Tibial nerve (tissue), 4 donors: ENCODE measurements around the gene SOCS6. TPM values are rescaled to one million over a fixed set of nuclear protein-coding genes. Genes with fewer than 3 reads are reported as not detected.

Source experiments
- DNase-seq, 2 donors: peaks; one replicate each; pipeline ENCODE4 v3.0.0-alpha.2; 2019; ENCODE audit warnings: low spot score in 2 of 2
- H3K27ac ChIP-seq, 4 donors: fragments of 200-600 bp; sonication (generic) in 3 of 4; one replicate each; pipeline ENCODE4 v1.5.1; 2017 to 2019; ENCODE audit warnings: mild to moderate bottlenecking in 1 of 4
- H3K27me3 ChIP-seq, 2 donors: fragments of 200-600 bp; sonication (generic) in 1 of 2; one replicate each; pipeline versions ENCODE4 v1.5.1 to v1.6.0; 2017 to 2019
- H3K36me3 ChIP-seq, 3 donors: fragments of 200-600 bp; sonication (generic); one replicate each; pipeline ENCODE4 v1.5.1; 2018 to 2019
- H3K4me1 ChIP-seq, 4 donors: fragments of 200-600 bp; sonication (generic) in 3 of 4; one replicate each; pipeline ENCODE4 v1.5.1; 2017 to 2019
- H3K4me3 ChIP-seq, 4 donors: fragments of 200-600 bp; sonication (generic) in 3 of 4; one replicate each; pipeline ENCODE4 v1.5.1; 2017 to 2019; ENCODE audit warnings: mild to moderate bottlenecking in 1 of 4, moderate library complexity in 1 of 4
- H3K9me3 ChIP-seq, 4 donors: fragments of 200-600 bp; sonication (generic) in 3 of 4; one replicate each; pipeline ENCODE4 v1.5.1; 2017 to 2019
- EP300 ChIP-seq, 2 donors: sonication (generic); formaldehyde crosslinking; IDR thresholded peaks; one replicate each; pipeline ENCODE4 v1.6.1; 2017; ENCODE audit warnings: antibody characterized with exemption in 2 of 2, mild to moderate bottlenecking in 1 of 2
- POLR2A ChIP-seq, 2 donors: fragments of 450-650 bp; IDR thresholded peaks; one replicate each; pipeline ENCODE4 v1.6.1; 2017; ENCODE audit warnings: antibody characterized with exemption in 2 of 2, mild to moderate bottlenecking in 2 of 2, moderate library complexity in 2 of 2
- WGBS, 2 donors: methylation state at CpG; one replicate each; pipeline ENCODE4 v1.1.5; 2018; 5-methylcytosine and 5-hydroxymethylcytosine counted together
- total RNA-seq, 4 donors: library from RNA; depleted of rRNA; stranded (reverse); fragments of >200 nt; gene quantifications; one replicate each; pipeline ENCODE4 v1.1.0, GENCODE V29; 2016
- TF ChIP-seq, protein P1 (sequence below), 5 experiments: fragments of 200-600 bp in 3 of 5; fragments of 450-650 bp in 2 of 5; sonication (generic) in 3 of 5; IDR thresholded peaks; one replicate each; pipeline ENCODE4 v1.5.1; 2016 to 2019; ENCODE audit warnings: antibody characterized with exemption in 5 of 5, mild to moderate bottlenecking in 3 of 5, moderate library complexity in 2 of 5

Gene SOCS6
- total RNA-seq, 4 donors from 2014 or later, result 12.9 to 21.8 (median 18.2) TPM

GRCh38 chr18:70261141-70261788 lies 27.6 kb upstream of the SOCS6 start:
- Histone ChIP-seq H3K36me3 (no peaks in the 10 kb centered on the region), H3K4me3 (no peak overlapping the region), H3K27me3 (no peaks in the 10 kb centered on the region), H3K4me1 (no peaks in the 10 kb centered on the region), H3K9me3 (no peaks in the 10 kb centered on the region), H3K27ac (no peak overlapping the region)
- TF ChIP-seq EP300 (IDR thresholded peaks at IDR 0.05), result no peak
- TF ChIP-seq, protein P1, sequence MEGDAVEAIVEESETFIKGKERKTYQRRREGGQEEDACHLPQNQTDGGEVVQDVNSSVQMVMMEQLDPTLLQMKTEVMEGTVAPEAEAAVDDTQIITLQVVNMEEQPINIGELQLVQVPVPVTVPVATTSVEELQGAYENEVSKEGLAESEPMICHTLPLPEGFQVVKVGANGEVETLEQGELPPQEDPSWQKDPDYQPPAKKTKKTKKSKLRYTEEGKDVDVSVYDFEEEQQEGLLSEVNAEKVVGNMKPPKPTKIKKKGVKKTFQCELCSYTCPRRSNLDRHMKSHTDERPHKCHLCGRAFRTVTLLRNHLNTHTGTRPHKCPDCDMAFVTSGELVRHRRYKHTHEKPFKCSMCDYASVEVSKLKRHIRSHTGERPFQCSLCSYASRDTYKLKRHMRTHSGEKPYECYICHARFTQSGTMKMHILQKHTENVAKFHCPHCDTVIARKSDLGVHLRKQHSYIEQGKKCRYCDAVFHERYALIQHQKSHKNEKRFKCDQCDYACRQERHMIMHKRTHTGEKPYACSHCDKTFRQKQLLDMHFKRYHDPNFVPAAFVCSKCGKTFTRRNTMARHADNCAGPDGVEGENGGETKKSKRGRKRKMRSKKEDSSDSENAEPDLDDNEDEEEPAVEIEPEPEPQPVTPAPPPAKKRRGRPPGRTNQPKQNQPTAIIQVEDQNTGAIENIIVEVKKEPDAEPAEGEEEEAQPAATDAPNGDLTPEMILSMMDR (IDR thresholded peaks at IDR 0.05), result no peak
- TF ChIP-seq POLR2A (IDR thresholded peaks at IDR 0.05), result no peak
- no peak for DNase-seq
- 81 to 91% methylated on average over 9 of the region's 9 CpGs for WGBS, 2 donors

DNA sequence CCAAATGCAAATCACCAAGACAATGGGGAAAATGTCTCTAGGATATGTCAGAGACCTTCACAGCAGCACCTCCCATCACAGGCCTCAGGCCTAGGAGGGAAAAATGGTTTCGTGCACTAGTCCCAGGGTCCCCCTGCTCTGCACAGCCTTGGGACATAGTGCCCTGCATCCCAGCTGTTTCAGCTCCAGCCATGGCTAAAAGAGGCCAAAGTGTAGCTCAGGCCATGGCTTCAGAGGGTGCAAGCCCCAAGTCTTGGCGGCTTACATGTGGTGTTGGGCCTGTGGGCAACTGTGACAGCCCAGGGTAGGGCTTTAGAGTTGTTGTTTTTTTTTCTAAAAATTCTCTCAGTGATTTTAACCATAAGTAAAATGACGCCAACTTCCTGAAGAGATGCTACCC lies 25.5 kb upstream of the SOCS6 start:
- WGBS, 2 donors, result 74 to 83% methylated on average over 3 of the region's 3 CpGs
- no peak for DNase-seq
- Histone ChIP-seq H3K27me3 (no peaks in the 10 kb centered on the region), H3K4me1 (no peaks in the 10 kb centered on the region), H3K36me3 (no peaks in the 10 kb centered on the region), H3K27ac (no peak overlapping the region), H3K4me3 (no peak overlapping the region), H3K9me3 (peaks cover 0 to 5% (median 0%) of the 10 kb centered on the region in 4 donors)
- TF ChIP-seq EP300 (IDR thresholded peaks at IDR 0.05), result no peak
- TF ChIP-seq, protein P1 (IDR thresholded peaks at IDR 0.05), result no peak
- no peak for TF ChIP-seq POLR2A (IDR thresholded peaks at IDR 0.05)

DNA sequence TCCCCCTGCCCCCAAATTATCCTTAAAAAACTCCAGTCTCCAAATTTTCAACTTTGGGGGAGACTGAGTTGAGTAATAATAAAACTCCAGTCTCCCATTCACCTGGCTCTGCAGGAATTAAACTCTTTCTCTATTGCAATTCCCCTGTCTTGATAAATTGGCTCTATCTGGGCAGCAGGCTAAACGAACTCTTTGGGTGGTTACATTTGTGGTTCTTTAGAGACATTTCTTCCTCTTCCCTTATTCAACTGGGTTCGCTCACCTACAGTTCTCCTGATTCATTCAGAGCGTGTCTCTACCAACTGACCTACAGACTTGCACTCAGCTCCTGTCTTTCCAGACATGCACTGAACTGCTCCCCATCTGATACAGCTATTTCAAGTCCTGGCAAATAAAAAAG lies 17.1 kb upstream of the SOCS6 start:
- H3K27ac ChIP-seq, result no peak overlapping the region
- DNase-seq, result no peak
- H3K4me1 ChIP-seq, result no peaks in the 10 kb centered on the region
- 85 to 86% methylated on average over 3 of the region's 3 CpGs for WGBS, 2 donors
- no peak for TF ChIP-seq POLR2A (IDR thresholded peaks at IDR 0.05)
- no peak for TF ChIP-seq EP300 (IDR thresholded peaks at IDR 0.05)
- TF ChIP-seq, protein P1 (IDR thresholded peaks at IDR 0.05), result no peak
- H3K9me3 ChIP-seq, result peaks cover 0 to 29% (median 0%) of the 10 kb centered on the region in 4 donors
- H3K4me3 ChIP-seq, result no peak overlapping the region
- peaks cover 0 to 3% (median 0%) of the 10 kb centered on the region in 3 donors for H3K36me3 ChIP-seq
- H3K27me3 ChIP-seq, result no peaks in the 10 kb centered on the region

- no peak overlapping the region for H3K27ac ChIP-seq
Observed at GRCh38 chr18:70273021-70273420, 15.8 kb upstream of the SOCS6 start.

More at GRCh38 chr18:70273021-70273420, 15.8 kb upstream of the SOCS6 start:
- Histone ChIP-seq H3K4me3 (no peak overlapping the region), H3K27me3 (no peaks in the 10 kb centered on the region), H3K9me3 (peaks cover 0 to 27% (median 0%) of the 10 kb centered on the region in 4 donors), H3K36me3 (peaks cover 0 to 3% (median 0%) of the 10 kb centered on the region in 3 donors), H3K4me1 (no peaks in the 10 kb centered on the region)
- TF ChIP-seq POLR2A (IDR thresholded peaks at IDR 0.05) (no peak), EP300 (IDR thresholded peaks at IDR 0.05) (no peak)
- TF ChIP-seq, protein P1 (IDR thresholded peaks at IDR 0.05), result no peak
- 86 to 88% methylated on average over 1 of the region's 1 CpG for WGBS, 2 donors
- DNase-seq, result no peak
